Measurements from ENCODE around the gene HMGCR. TPM values are rescaled to one million over a fixed set of nuclear protein-coding genes. Genes with fewer than 3 reads are reported as not detected.

Gene HMGCR
- total RNA-seq, 1 donor from 2014 or later: 362 TPM

- H3K27me3 Mint-ChIP-seq (ENCODE audit: unreplicated experiment): peaks cover 11% of the 10 kb centered on the region
These were observed 937 bp upstream of the HMGCR start for GRCh38 chr5:75335952-75336614.

DNA sequence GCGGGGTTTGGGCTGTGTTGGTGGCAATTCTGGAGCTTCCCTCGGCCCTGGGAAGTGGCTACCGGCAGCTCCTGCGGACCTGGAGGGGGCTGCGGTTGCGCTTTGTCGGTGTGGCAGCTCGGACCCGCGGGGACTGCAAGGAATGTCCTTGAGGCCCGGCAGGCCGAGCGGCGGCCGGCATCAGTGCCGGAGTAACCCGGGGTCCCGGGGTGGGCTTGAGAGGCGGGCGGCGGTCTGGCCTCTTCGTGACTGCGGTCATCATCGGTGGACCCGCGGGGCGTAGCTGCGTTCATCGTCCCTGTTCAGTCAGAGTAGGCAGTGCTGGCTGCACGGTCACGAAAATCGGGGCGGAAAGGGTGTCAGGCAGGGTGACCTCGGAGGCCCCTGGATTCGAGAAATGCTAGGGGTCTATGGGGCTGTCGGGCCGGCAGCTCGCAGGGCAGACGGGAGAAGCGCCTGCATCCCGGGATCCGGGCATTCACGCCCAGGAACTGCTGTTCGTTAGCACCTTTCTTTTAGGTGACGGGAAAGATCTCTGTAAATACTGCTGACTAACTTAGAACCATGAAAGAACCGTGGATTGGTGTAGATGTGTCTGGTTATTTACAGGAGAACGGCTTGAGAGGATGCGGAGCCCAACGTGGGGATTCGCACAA lies 474 bp downstream of the HMGCR start:
- Mint-ChIP-seq H3K4me3 (ENCODE audit: unreplicated experiment) (no peak overlapping the region), H3K4me1 (ENCODE audit: low read depth, unreplicated experiment) (peaks cover 18% of the 10 kb centered on the region), H3K27ac (ENCODE audit: unreplicated experiment) (no peak overlapping the region), H3K27me3 (ENCODE audit: unreplicated experiment) (peaks cover 11% of the 10 kb centered on the region), H3K9me3 (ENCODE audit: unreplicated experiment) (peaks cover 3% of the 10 kb centered on the region), H3K36me3 (ENCODE audit: unreplicated experiment) (no peaks in the 10 kb centered on the region)
- TF ChIP-seq CTCF (IDR thresholded peaks at IDR 0.05; ENCODE audit: partially characterized antibody, unreplicated experiment): no peak
- no peak for DNase-seq

More at GRCh38 chr5:75335952-75336614, 937 bp upstream of the HMGCR start:
- no peaks in the 10 kb centered on the region for H3K36me3 Mint-ChIP-seq (ENCODE audit: unreplicated experiment)
- TF ChIP-seq CTCF (IDR thresholded peaks at IDR 0.05; ENCODE audit: partially characterized antibody, unreplicated experiment): peak; percentile 56
- no peak overlapping the region for H3K27ac Mint-ChIP-seq (ENCODE audit: unreplicated experiment)
- H3K4me1 Mint-ChIP-seq (ENCODE audit: low read depth, unreplicated experiment): peaks cover 9% of the 10 kb centered on the region
- DNase-seq: no peak
- no peak overlapping the region for H3K4me3 Mint-ChIP-seq (ENCODE audit: unreplicated experiment)
- peaks cover 3% of the 10 kb centered on the region for H3K9me3 Mint-ChIP-seq (ENCODE audit: unreplicated experiment)

- Mint-ChIP-seq H3K4me1 (ENCODE audit: low read depth, unreplicated experiment) (peaks cover 18% of the 10 kb centered on the region), H3K9me3 (ENCODE audit: unreplicated experiment) (peaks cover 3% of the 10 kb centered on the region), H3K27me3 (ENCODE audit: unreplicated experiment) (peaks cover 11% of the 10 kb centered on the region), H3K4me3 (ENCODE audit: unreplicated experiment) (no peak overlapping the region), H3K27ac (ENCODE audit: unreplicated experiment) (no peak overlapping the region), H3K36me3 (ENCODE audit: unreplicated experiment) (no peaks in the 10 kb centered on the region)
- no peak for TF ChIP-seq CTCF (IDR thresholded peaks at IDR 0.05; ENCODE audit: partially characterized antibody, unreplicated experiment)
- no peak for DNase-seq
These were observed 1.4 kb downstream of the HMGCR start for GRCh38 chr5:75338408-75338807.

DNA sequence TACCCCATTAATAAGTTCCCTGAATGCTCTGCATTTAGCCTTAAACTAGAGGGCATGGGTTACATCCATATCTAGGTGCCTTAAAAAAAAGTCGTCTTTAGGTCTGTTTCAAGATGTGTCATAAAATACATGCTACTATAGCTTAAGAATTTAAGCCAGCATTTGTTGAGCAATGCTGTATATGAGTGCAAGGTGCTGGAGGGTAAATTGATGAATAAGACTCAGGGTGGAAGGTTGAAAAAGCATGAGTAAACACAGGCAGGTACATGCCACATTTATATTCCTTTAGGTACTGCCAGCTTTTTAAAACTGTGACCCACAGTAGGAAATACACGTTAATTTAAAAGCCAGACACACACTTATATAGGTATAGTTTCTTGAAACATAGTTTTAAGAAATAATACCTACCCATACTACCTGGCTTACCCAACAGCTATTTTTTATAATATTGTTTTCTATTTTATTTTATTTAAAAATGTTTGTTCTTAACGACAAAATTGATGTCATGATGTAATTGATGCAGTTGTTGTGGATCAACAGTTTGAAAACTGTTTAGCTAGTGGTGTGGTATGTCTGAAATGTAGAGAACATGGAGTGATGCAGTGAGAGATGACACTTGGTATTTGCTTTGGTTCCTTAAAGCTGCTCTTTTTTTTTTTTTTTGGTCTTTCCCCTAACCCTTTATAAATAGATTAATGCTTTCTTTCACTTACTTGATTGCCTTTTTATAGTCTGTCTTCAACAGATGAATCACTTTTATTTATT lies 3.9 kb downstream of the HMGCR start:
- Mint-ChIP-seq H3K4me1 (ENCODE audit: low read depth, unreplicated experiment) (peaks cover 18% of the 10 kb centered on the region), H3K4me3 (ENCODE audit: unreplicated experiment) (peak overlapping the region; percentile 94), H3K27me3 (ENCODE audit: unreplicated experiment) (peaks cover 11% of the 10 kb centered on the region), H3K36me3 (ENCODE audit: unreplicated experiment) (peaks cover 5% of the 10 kb centered on the region), H3K9me3 (ENCODE audit: unreplicated experiment) (peaks cover 3% of the 10 kb centered on the region), H3K27ac (ENCODE audit: unreplicated experiment) (peak overlapping the region; percentile 0)
- no peak for DNase-seq
- TF ChIP-seq CTCF (IDR thresholded peaks at IDR 0.05; ENCODE audit: partially characterized antibody, unreplicated experiment): no peak

Measured in glutamatergic neuron (in vitro differentiated cells).